ENCODE results near the gene RIPK3.
"Not testable (repeated sequence)": the region's sequence is repeated elsewhere in the genome, so short reads cannot be mapped to it uniquely, and the experiment has no call there.

The RIPK3 gene

DNA sequence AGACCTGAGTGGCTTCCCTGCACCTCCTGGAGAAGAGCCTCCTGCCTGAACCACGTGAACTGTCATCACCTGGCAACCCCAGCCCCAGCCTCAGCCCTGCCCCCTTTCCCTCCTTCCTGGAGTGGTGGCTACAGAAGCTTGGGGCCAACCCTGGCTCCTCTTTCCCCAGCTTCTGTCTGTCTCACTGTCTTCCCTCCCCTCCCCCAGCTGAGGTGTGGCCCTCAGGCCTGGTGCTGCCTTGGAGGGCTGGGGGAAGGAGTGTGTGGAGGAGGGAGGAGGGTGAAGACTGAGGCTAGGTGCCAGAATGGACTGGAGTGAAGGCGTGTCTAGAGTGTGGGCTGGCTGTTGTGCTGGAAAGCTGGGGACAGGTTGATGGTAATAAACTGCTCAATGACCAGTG, 37.9 kb upstream of the RIPK3 start:
- no peak for DNase-seq (ENCODE audit: extremely low spot score)
- no peak for TF ChIP-seq CTCF (IDR thresholded peaks at IDR 0.05; ENCODE audit: control extremely low read depth, extremely low read depth, low read depth, missing control alignments)
- ChIA-PET CTCF (interaction anchor here (1.0 to 2.7 kb wide), 6 partner anchors 12 to 54 kb away, joined by 3 to 13 read pairs (median 6); no protein-coding TSS in a partner anchor), POLR2A (interaction anchor here (0.9 kb wide), 1 partner anchor 52 kb away, joined by 3 read pairs; the partner anchor contains the start of gene KHNYN)

DNA sequence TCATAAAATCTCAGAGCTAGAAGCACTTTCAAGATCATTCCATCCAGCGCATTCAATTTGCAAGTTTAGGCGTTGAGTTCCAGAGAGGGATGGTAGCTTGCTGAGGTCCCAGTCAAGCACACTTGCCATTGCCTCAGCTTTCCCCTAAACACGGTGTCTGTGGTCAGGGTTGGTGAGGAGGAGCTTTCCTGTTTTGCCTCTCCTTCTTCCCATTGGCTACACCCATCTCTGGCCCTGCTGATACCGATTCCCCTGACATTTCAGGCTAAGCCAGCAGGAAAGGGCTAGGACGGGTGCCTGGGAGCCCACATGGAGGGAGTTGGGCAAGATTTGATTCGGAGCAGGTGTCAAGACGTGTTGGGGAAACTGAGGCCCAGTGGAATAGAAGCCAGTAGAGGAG, 37.3 kb upstream of the RIPK3 start:
- ChIA-PET POLR2A (interaction anchor here (0.9 kb wide), 1 partner anchor 53 kb away, joined by 3 read pairs; the partner anchor contains the start of gene KHNYN), CTCF (interaction anchor here (1.0 to 1.8 kb wide), 3 partner anchors 19 to 54 kb away, joined by 3 to 5 read pairs (median 3); no protein-coding TSS in a partner anchor)

GRCh38 chr14:24376448-24377070, 36.8 kb upstream of the RIPK3 start:
- no peak for DNase-seq (ENCODE audit: extremely low spot score)
- POLR2A ChIA-PET = no interaction called here
- CTCF ChIA-PET = interaction anchor here (1.0 kb wide), 2 partner anchors 33 to 55 kb away, joined by 3 read pairs; no protein-coding TSS in a partner anchor
- no peak for TF ChIP-seq CTCF (IDR thresholded peaks at IDR 0.05; ENCODE audit: control extremely low read depth, extremely low read depth, low read depth, missing control alignments)

More for the DNA sequence above, 37.3 kb upstream of the RIPK3 start:
- DNase-seq (ENCODE audit: extremely low spot score) = no peak
- no peak for TF ChIP-seq CTCF (IDR thresholded peaks at IDR 0.05; ENCODE audit: control extremely low read depth, extremely low read depth, low read depth, missing control alignments)

DNA sequence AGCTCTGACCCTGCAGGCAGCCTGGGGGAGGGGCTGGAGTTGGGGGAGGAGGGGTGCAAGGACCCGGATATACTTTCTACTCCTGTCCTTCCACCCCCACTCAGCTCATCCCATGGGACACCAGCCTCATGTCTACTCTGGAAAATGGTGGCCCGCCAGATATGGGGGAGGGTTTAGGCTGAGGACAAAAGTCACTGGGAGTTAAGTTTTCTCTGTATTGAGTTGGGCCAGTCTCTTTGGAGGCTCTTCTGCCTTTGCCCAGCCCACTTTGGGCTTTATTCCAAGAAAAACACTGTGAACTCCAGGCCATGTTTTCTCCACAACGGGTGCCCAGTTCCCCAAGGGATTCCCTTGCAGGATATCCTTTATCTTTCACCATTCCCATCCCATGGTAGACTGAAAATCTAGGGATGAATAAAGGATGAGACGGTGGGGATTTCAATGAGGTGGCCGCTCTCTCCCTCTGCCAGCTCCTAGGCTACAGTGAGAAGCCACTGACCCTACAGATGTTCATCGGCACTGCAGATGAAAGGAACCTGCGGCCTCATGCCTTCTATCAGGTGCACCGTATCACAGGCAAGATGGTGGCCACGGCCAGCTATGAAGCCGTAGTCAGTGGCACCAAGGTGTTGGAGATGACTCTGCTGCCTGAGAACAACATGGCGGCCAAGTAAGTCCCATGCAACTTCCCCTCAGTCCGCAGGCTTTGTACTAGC, 33.1 kb upstream of the RIPK3 start:
- POLR2A ChIA-PET = no interaction called here
- DNase-seq (ENCODE audit: extremely low spot score) = no peak
- TF ChIP-seq CTCF (IDR thresholded peaks at IDR 0.05; ENCODE audit: control extremely low read depth, extremely low read depth, low read depth, missing control alignments) = no peak
- CTCF ChIA-PET = interaction anchor here (0.8 to 3.9 kb wide), 6 partner anchors 16 to 130 kb away, joined by 3 to 16 read pairs (median 4); partner anchors contain the start of genes KHNYN and TINF2

- CTCF ChIA-PET = interaction anchor here (0.8 to 2.3 kb wide), 8 partner anchors 14 to 129 kb away, joined by 3 to 10 read pairs (median 6); partner anchors contain the start of genes KHNYN and TINF2
- POLR2A ChIA-PET; DNase-seq (ENCODE audit: extremely low spot score): not testable (repeated sequence)
These were observed 31.8 kb upstream of the RIPK3 start for GRCh38 chr14:24371605-24372004.

GRCh38 chr14:24370748-24371147, 31.0 kb upstream of the RIPK3 start:
- DNase-seq (ENCODE audit: extremely low spot score) = no peak
- no peak for TF ChIP-seq CTCF (IDR thresholded peaks at IDR 0.05; ENCODE audit: control extremely low read depth, extremely low read depth, low read depth, missing control alignments)
- ChIA-PET CTCF (interaction anchor here (0.8 to 2.3 kb wide), 6 partner anchors 30 to 66 kb away, joined by 3 to 10 read pairs (median 6); no protein-coding TSS in a partner anchor), POLR2A (interaction anchor here (0.9 kb wide), 1 partner anchor 61 kb away, joined by 3 read pairs; no protein-coding TSS in a partner anchor)

All from GM10248 (cell line).